ENCODE results near the gene BFSP2. TPM values are rescaled to one million over a fixed set of nuclear protein-coding genes. Genes with fewer than 3 reads are reported as not detected.
"Not testable (repeated sequence)": the region's sequence is repeated elsewhere in the genome, so short reads cannot be mapped to it uniquely, and the experiment has no call there.

Gene BFSP2
- total and polyA plus RNA-seq, 2 donors (not counting 3 experiments of a cell fraction or from before 2014, with no cell fraction given) = not detected

- H3K4me1 ChIP-seq (ENCODE audit: control insufficient read depth, extremely low read depth, insufficient read depth, low read length) = no peaks in the 10 kb centered on the region
- no peak overlapping the region for H3K4me3 ChIP-seq (replicated peaks in 1 of 3; ENCODE audit: insufficient read depth in 1 of 3, low read depth in 1 of 3, low read length in 3 of 3)
- intact Hi-C loops (cut with micrococcal nuclease) = no loop called here
- H3K27ac ChIP-seq (ENCODE audit: insufficient read depth, low read depth, low read length) = no peak overlapping the region
- no peaks in the 10 kb centered on the region for H3K9me1 ChIP-seq (replicated peaks; ENCODE audit: control insufficient read depth, extremely low read depth, insufficient read depth, low read length)
- POLR2A ChIA-PET = no interaction called here
- no peaks in the 10 kb centered on the region for H3K36me3 ChIP-seq (ENCODE audit: control insufficient read depth in 2 of 2, extremely low read depth in 1 of 2, insufficient read depth in 2 of 2, low read length in 2 of 2)
- CTCF ChIA-PET = interaction anchor here (1.3 to 1.4 kb wide), 2 partner anchors 14 to 32 kb away, joined by 3 to 4 read pairs; no protein-coding TSS in a partner anchor
- no peaks in the 10 kb centered on the region for H4K20me1 ChIP-seq (replicated peaks; ENCODE audit: control insufficient read depth, extremely low read depth, insufficient read depth, low read length)
- H3K4me2 ChIP-seq (ENCODE audit: insufficient read depth, low read length) = no peak overlapping the region
- TF ChIP-seq FOS (IDR thresholded peaks at IDR 0.05; ENCODE audit: borderline replicate concordance, insufficient read depth, low read length) (no peak), POLR2A (IDR thresholded peaks at IDR 0.05; ENCODE audit: low read depth, low read length) (no peak), JUN (IDR thresholded peaks at IDR 0.05; ENCODE audit: borderline replicate concordance, insufficient read depth, insufficient read length, low read depth) (no peak), POLR2AphosphoS5 (IDR thresholded peaks at IDR 0.05; ENCODE audit: insufficient read depth, low read depth, low read length) (no peak), EZH2 (IDR thresholded peaks at IDR 0.05; ENCODE audit: borderline replicate concordance, low read depth, low read length, severe bottlenecking) (no peak), GATA2 (IDR thresholded peaks at IDR 0.05; ENCODE audit: insufficient read depth, insufficient read length, low read depth, low read length) (no peak), MYC (IDR thresholded peaks at IDR 0.05; ENCODE audit: low read depth, low read length) (no peak)
- TF ChIP-seq, protein P1, sequence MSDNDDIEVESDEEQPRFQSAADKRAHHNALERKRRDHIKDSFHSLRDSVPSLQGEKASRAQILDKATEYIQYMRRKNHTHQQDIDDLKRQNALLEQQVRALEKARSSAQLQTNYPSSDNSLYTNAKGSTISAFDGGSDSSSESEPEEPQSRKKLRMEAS (IDR thresholded peaks at IDR 0.05; ENCODE audit: insufficient read depth, insufficient read length) = no peak
- H3K9me3 ChIP-seq (replicated peaks; ENCODE audit: control insufficient read depth, insufficient read depth, low read length) = no peaks in the 10 kb centered on the region
- H2AFZ ChIP-seq (ENCODE audit: low read depth, low read length) = no peak overlapping the region
- BruUV-seq (replicated peaks) = no TSS peak
- no peak for DNase-seq (ENCODE audit: low read depth, low spot score)
- no peaks in the 10 kb centered on the region for H3K79me2 ChIP-seq (ENCODE audit: control insufficient read depth, insufficient read depth, low read length)
- dilution Hi-C loops (cut with MboI; ENCODE audit: extremely low pct_ligation_motif_present, low sequenced_read_pairs) = no loop called here
- no peak for FAIRE-seq
- no peak overlapping the region for H3K9ac ChIP-seq (replicated peaks; ENCODE audit: extremely low read depth, insufficient read depth, low read length)
- no peaks in the 10 kb centered on the region for H3K27me3 ChIP-seq (ENCODE audit: control insufficient read depth in 2 of 2, insufficient read depth in 2 of 2, low read length in 2 of 2)
These were observed 120.4 kb downstream of the BFSP2 start for GRCh38 chr3:133520286-133520685.

GRCh38 chr3:133520938-133521337 lies 121.1 kb downstream of the BFSP2 start:
- CTCF ChIA-PET = interaction anchor here (1.1 to 1.4 kb wide), 2 partner anchors 32 kb away, joined by 3 to 4 read pairs; no protein-coding TSS in a partner anchor
- FAIRE-seq; H3K4me1 ChIP-seq (ENCODE audit: control insufficient read depth, extremely low read depth, insufficient read depth, low read length); H3K9me3 ChIP-seq (replicated peaks; ENCODE audit: control insufficient read depth, insufficient read depth, low read length); dilution Hi-C loops (cut with MboI; ENCODE audit: extremely low pct_ligation_motif_present, low sequenced_read_pairs); POLR2A ChIA-PET; H3K79me2 ChIP-seq (ENCODE audit: control insufficient read depth, insufficient read depth, low read length); H3K27ac ChIP-seq (ENCODE audit: insufficient read depth, low read depth, low read length); H3K4me2 ChIP-seq (ENCODE audit: insufficient read depth, low read length); BruUV-seq (replicated peaks); H3K9ac ChIP-seq (replicated peaks; ENCODE audit: extremely low read depth, insufficient read depth, low read length); intact Hi-C loops (cut with micrococcal nuclease); DNase-seq (ENCODE audit: low read depth, low spot score); H3K9me1 ChIP-seq (replicated peaks; ENCODE audit: control insufficient read depth, extremely low read depth, insufficient read depth, low read length); H3K4me3 ChIP-seq (replicated peaks in 1 of 3; ENCODE audit: insufficient read depth in 1 of 3, low read depth in 1 of 3, low read length in 3 of 3); H4K20me1 ChIP-seq (replicated peaks; ENCODE audit: control insufficient read depth, extremely low read depth, insufficient read depth, low read length); H3K36me3 ChIP-seq (ENCODE audit: control insufficient read depth in 2 of 2, extremely low read depth in 1 of 2, insufficient read depth in 2 of 2, low read length in 2 of 2); H3K27me3 ChIP-seq (ENCODE audit: control insufficient read depth in 2 of 2, insufficient read depth in 2 of 2, low read length in 2 of 2); H2AFZ ChIP-seq (ENCODE audit: low read depth, low read length): not testable (repeated sequence)
